GM19193 (cell line): Measurements from ENCODE around the gene FGD6.

Source experiments
- POLR2A ChIP-seq: IDR thresholded peaks from 4 replicates; pipeline ENCODE4 v1.6.1; 2011; ENCODE audit not compliant: insufficient read depth, insufficient read length; ENCODE audit errors: extremely low read depth

The FGD6 gene

DNA sequence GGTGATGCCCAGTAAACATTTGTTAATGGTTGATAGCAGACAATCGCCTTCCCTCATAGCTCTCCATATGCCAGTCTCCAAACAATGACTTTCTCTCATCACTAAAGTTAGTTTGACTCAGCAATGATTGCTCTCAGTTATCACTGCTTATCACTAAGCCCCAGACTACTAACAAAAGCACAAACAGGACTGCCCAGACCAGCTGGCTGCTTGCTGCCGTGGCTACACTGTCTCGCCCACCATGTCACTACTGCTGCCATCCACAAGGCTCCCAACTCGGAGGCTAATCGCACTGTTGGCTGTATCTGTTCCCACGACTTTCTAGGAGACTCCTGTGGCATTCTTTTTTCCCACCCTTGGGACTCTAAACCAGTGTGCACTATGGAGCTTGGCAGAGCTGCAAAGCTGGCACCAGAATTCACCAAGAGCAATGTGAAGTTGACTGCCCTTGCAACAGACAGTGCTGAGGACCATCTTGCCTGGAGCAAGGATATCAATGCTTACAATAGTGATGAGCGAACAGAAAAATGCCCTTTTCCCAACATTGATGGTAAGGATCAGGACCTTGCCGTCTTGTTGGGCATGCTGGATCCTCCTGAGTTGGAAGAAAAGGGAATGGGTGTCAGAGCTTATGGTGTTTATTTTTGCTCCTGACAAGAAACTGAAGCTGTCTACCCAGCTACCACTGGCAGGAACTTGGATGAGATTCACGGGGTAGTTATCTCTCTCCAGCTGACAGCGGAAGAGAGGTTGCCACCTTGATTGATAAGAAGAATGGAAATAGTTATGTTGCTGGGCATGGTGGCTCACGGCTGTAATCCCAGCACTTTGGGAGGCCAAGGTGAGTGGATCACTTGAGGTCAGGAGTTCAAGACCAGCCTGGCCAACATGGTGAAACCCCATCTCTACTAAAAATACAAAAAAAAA is 116.7 kb downstream of the FGD6 start:
- TF ChIP-seq POLR2A: no peak

DNA sequence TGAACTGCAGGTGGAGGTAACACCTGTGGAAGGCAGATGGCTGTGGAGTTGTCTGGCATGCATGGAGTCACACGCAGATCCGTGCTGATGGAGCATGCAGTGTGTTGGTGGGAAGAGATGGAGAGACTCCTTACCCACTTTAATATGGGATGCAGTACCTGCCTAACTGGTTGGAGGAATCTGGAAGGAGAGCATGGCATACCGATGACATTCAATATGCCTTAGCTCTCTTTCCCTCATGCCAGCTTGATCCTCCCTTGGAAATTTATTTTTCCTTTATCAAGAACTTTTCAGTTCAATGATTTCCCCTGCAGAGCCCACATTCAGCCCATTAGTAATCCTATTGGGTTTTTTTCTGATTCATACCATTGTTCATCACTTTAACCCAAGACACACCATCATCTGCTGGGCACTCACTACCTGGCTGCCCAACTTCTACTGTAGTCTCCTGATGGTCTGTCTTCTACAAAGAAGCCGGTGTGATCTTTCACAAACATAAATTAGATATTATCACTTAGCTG is 117.9 kb downstream of the FGD6 start:
- TF ChIP-seq POLR2A: no peak

DNA sequence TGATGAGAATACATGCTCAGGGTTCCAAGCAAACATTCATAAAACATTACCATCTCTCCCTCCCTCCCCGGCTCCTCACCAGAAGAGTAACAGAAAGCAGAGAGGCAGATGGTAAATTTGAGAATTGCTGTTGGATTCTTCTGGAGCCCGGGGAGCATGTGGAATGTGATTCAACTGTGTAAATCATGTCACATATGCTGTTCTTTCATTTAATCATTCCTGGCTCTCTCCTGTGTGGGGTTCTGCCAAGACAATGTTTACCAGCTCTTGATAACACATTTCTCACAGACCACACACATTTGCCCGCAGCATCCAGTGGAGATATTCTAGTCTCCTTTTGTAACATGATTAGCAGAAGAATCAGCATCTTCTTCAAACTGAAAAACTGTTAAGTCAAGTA is 120.4 kb downstream of the FGD6 start:
- TF ChIP-seq POLR2A: no peak

DNA sequence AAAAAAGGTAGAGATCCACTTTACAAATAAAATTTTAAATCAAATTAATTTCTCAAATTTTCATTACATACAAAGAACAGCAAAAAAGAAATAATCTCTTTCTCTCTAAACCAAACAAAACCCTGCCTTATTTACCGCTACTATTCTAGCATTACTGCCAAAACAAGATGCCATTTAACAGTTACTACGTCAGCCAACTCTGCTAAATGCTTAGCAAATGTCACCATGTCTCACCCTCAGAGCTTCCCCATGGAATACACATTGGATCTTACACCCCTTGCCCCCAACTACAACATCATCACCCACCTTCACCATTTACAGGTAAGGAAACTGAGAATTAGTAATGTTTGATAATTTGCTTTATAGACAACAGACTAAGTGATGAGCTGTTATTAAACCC is 120.9 kb downstream of the FGD6 start:
- no peak for TF ChIP-seq POLR2A

DNA sequence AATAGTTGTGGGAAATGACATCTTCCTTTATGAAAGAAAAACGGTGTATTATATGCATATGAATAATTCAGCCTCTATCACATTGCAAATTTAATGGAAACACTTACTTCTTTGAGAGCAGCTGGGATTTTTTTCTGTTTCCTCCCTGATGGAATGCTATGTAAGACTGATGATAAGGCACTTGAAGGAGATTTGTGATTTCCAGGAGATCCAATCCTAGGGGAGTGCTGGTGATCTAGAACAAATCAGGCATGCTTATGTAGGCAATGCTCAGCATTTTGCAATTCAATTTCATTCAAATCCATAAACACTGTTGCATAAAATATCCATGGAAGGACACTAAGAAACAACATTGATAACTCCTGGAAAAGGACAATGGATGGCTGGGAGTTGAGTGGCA is 127.8 kb downstream of the FGD6 start:
- TF ChIP-seq POLR2A: no peak

DNA sequence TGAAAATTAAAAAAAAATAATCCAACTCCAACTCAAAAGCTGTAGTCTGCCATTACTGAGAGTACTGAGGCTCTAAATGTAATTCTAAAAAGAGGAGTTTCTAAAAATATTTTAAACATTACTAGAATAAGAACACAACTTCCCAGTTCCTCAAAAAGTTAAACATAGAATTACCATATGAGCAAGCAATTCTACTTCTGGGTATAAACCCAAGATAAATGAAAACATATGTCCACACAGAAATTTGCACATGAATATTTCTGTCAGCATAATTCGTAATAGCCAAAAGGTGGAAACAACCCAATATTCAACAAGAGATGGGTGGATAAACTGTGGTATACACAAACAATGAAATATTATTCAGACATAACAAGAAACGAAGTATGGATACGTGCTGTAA is 128.9 kb downstream of the FGD6 start:
- no peak for TF ChIP-seq POLR2A

DNA sequence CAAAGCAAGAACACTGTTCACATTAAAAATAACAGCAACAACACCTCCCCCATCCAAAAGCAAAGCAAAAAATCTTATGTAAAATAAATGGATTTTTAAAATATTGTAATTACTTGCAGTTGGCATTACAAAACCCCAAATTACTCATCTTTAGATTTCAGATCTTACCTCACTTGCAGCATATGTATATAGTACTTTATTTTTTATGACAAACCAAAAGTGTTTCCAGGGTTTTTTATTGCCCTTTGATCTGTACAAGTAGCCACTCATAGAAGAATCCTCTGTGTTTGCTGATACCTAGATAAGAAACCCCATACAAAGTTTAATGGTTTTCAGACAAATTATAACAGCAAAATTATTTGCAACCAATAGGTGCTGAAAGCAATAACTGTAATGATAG is 131.7 kb downstream of the FGD6 start:
- no peak for TF ChIP-seq POLR2A

DNA sequence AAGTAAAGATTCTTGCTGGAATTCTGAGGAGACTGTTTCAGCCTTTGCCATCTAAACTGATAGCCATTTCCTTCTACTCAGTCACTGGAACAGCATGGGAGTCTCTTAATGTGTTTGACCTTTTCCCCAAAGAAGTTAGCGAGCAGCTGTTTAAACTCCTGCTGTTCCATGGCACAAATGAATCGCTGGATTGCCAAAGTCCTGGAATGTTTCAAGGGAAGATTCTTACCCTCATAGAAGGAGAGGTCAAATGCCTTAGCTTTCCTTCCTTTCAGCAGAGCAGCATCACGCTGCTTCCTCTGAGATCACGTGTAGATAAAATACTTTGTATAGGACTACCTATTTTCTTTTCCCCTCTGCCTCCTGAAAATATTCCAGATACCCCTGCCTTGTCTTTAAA is 133.3 kb downstream of the FGD6 start:
- no peak for TF ChIP-seq POLR2A

DNA sequence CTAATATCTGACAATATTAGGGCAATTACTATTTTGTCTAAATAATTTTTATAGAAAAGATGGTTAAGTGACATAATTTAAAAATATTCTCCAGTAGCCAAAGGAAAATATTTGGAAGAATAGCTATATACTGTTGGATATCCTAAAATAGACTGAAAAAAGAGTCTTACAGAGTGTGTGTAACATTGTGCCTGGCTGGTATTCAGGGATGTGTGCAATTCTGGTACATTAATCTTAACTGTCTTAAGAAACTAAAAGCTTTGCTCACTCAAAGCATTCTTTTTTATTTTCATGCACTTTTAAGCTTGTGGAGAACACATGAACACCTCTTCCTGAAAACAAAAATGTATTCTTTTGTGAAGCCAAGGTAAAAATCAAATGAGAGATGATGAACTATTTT is 133.8 kb downstream of the FGD6 start:
- TF ChIP-seq POLR2A: no peak

DNA sequence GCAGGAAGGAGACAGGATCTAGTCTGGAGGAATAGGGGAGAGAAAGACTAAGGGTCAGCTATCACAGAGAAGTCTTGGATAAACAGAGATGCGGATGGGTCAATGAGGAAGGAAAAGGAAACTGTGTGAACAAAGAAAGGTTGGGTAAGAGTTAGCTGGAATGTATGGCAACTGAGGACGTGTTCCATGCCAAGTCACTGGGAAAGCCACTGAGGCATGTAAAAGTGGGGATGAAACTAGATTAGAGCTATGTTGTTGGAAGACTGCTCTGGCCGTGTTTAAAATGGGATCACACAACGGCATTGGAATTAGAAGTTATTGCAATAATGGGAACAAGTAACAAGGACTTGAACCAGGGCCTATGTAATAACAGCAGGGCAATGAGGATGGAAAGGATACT is 139.9 kb downstream of the FGD6 start:
- no peak for TF ChIP-seq POLR2A

DNA sequence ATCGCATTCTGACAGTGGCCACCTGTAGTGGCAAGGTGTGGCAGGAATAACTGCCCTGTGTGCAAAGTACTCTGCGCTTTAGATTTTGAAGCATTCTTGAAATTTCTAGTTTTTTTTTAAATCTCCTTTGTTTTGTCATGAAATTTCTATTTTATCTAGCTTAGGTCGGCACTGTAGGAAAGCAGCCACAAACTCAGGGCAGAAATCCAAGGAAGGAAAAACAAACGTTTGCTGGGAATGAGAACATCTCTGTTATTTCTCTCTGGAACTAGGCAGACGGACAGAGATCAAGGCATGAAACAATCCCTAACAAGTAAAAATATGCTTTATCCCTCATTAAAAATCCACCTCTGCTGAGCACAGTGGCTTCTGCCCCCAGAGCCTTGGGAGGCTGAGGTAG is 142.5 kb downstream of the FGD6 start:
- TF ChIP-seq POLR2A: no peak

DNA sequence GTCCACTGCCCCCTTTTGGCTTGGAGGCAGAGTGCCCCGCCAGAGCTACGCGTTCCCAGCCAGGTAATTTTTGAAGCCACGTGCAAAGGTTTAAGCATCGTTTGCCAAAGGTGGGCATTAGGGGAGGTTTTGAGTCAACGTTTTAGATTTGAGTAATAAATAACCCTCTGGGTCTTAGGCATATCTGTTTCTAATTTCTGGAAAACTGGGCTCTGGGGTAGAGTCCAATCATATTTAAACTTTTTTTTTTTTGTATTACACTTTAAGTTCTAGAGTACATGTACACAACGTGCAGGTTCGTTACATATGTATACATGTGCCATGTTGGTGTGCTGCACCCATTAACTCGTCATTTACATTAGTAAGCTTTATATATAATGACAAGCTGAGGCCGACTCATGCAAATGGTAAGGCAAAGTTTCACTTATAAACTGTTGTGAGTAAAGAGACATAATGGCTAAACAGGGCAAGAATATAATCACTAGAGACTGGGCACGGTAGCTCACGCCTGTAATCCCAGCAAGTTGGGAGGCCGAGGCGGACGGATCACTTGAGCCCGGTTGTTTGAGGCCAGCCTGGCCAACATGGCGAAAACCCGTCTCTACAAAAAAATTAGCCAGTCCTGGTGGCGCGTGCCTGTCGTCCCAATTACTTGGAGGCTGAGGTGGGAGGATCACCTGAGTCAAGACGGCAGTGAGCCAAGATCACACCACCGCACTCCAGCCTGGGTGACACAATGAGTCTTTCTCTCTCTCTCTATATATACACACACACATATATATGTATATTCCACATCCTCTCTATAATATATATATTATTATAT is 143.4 kb downstream of the FGD6 start:
- TF ChIP-seq POLR2A: no peak

DNA sequence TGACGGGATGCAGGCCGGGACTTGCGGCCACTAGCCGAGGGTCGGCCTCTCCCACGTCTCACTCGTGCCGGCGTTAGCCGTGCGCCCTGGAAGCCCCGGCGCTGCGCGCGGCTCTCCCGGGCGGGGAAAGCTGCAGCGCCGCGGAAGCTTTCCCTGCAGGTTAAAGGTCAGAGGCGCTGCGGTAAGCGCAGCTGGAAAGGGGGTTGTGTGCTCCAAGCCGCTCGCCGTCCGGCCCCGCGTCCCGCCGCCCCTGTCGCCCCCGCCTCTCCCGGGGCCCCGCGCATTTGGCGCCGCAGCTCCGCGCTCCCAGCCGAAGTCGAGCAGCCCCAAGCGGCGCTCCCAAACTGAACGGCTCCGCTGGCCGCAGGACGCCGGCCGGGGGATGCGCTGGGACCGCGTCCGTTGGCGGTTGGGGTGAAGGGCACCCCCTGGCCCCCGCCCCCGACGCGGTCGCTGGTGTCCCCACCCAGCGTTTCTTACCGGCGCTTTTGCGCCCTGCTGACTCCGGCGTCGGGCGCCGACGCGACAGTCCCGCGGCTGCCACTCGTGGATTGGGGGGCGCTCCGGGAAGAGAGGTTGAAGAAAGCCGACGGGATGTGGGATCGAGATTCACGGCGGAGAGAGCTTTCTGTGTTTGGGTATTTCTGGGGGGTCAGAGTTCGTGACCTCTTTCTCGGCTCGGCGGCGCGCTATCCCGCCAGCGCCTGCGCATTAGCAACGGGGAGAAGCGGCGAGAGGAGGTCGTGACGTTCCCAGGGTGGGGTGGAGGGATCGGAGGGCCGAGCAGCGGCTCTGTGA is 144.2 kb downstream of the FGD6 start, which contains the start of gene NR2C1:
TSS of gene NR2C1 (minus strand) at position 719 of the 798 bp plus-strand sequence. CDS start 6,234 bp downstream, outside the sequence.
- TF ChIP-seq POLR2A: peak; percentile 74

DNA sequence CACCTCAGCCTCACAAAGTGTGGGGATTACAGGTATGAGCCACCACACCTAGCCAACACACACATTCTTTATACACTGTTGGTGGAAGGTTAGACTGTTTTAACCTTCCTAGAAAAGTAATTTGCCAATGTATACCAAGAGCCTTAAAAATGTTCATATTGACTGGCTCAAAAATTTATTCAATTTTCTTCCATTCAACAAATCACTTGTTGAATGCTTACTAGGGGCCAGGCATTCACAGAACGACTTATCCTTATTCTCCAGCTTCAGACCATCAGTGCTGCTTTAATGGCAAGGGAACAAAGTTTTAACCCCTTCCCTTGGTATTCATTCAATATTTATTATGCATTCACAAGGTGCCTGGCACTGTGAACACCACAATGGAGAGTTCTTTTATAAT is 146.9 kb downstream of the FGD6 start:
- no peak for TF ChIP-seq POLR2A
